HepG2 (cell line): Measurements from ENCODE around the gene MZF1. TPM values are rescaled to one million over a fixed set of nuclear protein-coding genes. Genes with fewer than 3 reads are reported as not detected.

Experiments
- KAT8 ChIP-seq: IDR thresholded peaks from 2 replicates; pipeline ENCODE4 v1.6.1; 2016; ENCODE audit warnings: missing genetic modification reagents, missing compliant biosample characterization
- PBX2 ChIP-seq: IDR thresholded peaks from 2 replicates; pipeline ENCODE4 v1.6.1; 2016; ENCODE audit warnings: control low read depth
- THAP7 ChIP-seq: sonication (generic); formaldehyde crosslinking; IDR thresholded peaks from 2 replicates; pipeline ENCODE4 v1.8.1; 2023; ENCODE audit warnings: mild to moderate bottlenecking, missing genetic modification reagents
- ZFP91 ChIP-seq: sonication (generic); formaldehyde crosslinking; IDR thresholded peaks from 2 replicates; pipeline ENCODE4 v1.9.0; 2022; ENCODE audit warnings: missing genetic modification reagents, mild to moderate bottlenecking, borderline replicate concordance
- ZNF121 ChIP-seq: sonication (generic); formaldehyde crosslinking; IDR thresholded peaks from 2 replicates; pipeline ENCODE4 v1.5.0; 2020; ENCODE audit warnings: mild to moderate bottlenecking, missing genetic modification reagents
- ZNF431 ChIP-seq: sonication (generic); formaldehyde crosslinking; IDR thresholded peaks from 2 replicates; pipeline ENCODE4 v1.9.0; 2022; ENCODE audit warnings: missing genetic modification reagents, low read depth, mild to moderate bottlenecking, borderline replicate concordance
- ZNF512B ChIP-seq: sonication (generic); formaldehyde crosslinking; IDR thresholded peaks from 2 replicates; pipeline ENCODE4 v1.5.1; 2020; ENCODE audit warnings: missing genetic modification reagents, mild to moderate bottlenecking, borderline replicate concordance
- polyA plus RNA-seq, 8 experiments: library from polyadenylated mRNA; depleted of rRNA in 3 of 8; stranded (reverse) in 7 of 8; unstranded in 1 of 8; fragments of >200 nt; fragmentation: Illumina TruSeq in 4 of 8; extraction: Trizol in 4 of 8; gene quantifications; 2 replicates each; pipeline versions ENCODE4 v1.2.1 to v1.2.3, GENCODE V29; 2011 to 2016; ENCODE audit warnings: low read depth in 4 of 8, missing spikeins in 1 of 8, mixed read lengths in 1 of 8; ENCODE audit not compliant: insufficient read depth in 1 of 8
- total RNA-seq, 5 experiments: library from RNA; depleted of rRNA; stranded (reverse); fragments of >200 nt; fragmentation: Illumina TruSeq; extraction: Trizol; gene quantifications; 2 replicates each; pipeline ENCODE4 v1.2.3, GENCODE V29; 2016; ENCODE audit warnings: low read depth in 1 of 5
- TF ChIP-seq, protein P1 (sequence below): sonication (generic); formaldehyde crosslinking; IDR thresholded peaks from 2 replicates; pipeline ENCODE4 v1.5.0; 2020; ENCODE audit warnings: mild to moderate bottlenecking, missing genetic modification reagents, borderline replicate concordance
- TF ChIP-seq, protein P2 (sequence below): sonication (generic); formaldehyde crosslinking; IDR thresholded peaks from one replicate; pipeline ENCODE4 v1.5.1; 2020; ENCODE audit warnings: mild to moderate bottlenecking, missing genetic modification reagents; ENCODE audit errors: not compliant biosample characterization

MZF1 gene
- total and polyA plus RNA-seq, 2 of the 13 experiments (the other 11 are each of a cell fraction or from before 2014, with no cell fraction given) = 3.1 to 8.1 TPM

DNA sequence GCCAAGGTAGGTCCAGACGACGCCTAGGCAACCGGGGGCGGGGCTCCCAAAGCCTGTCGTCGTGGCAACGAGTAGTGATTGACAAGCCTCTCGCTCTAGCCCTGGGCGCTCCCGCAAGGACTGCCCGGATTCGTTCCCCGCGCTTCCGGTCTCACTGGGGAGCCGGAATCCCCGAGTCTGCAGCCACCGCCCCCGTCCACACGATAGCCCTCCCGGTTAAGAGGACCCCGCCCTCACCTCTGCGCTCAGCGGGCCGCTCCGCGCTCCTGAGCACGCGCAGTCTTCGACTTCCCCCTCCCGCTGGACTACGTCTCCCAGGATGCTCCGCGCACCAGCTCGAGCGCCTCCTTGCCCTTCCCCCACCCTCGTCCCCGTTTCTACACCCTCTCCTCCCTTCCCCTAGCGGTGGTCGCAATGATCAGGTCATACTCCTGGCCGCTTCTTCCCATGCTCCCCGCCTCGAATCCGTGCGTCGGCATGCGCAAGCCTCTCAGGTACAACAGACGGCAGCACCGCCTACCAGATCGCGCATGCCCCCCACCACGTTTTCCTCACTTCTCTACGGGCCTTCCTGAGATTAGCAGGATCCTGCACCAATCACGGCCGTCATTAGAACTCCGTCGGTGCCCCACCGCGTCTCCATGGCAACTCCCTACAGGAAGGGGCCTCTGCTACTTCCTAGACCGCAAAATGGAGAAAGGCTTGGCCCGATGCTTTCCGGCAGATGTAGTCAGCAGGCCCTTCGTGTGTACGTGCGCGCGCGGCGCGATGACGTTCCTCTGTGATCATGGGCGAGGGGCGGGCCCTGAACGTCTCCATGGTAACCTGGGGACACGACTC, at the start of gene MZF1 (continued):
- peak; percentile 74 for TF ChIP-seq KAT8 (CRISPR knock-in tag)
- no peak for TF ChIP-seq ZNF431
- no peak for TF ChIP-seq ZNF121 (CRISPR knock-in tag)
- TF ChIP-seq, protein P1, sequence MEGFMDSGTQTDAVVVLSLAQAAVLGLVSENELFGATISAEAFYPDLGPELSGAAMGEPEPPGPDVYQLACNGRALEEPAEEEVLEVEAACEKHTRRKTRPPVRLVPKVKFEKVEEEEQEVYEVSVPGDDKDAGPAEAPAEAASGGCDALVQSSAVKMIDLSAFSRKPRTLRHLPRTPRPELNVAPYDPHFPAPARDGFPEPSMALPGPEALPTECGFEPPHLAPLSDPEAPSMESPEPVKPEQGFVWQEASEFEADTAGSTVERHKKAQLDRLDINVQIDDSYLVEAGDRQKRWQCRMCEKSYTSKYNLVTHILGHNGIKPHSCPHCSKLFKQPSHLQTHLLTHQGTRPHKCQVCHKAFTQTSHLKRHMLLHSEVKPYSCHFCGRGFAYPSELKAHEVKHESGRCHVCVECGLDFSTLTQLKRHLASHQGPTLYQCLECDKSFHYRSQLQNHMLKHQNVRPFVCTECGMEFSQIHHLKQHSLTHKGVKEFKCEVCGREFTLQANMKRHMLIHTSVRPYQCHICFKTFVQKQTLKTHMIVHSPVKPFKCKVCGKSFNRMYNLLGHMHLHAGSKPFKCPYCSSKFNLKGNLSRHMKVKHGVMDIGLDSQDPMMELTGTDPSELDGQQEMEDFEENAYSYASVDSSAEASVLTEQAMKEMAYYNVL = 0 out of 2 replicates have a peak, but pooled peaks have one; percentile 21
- TF ChIP-seq, protein P2, sequence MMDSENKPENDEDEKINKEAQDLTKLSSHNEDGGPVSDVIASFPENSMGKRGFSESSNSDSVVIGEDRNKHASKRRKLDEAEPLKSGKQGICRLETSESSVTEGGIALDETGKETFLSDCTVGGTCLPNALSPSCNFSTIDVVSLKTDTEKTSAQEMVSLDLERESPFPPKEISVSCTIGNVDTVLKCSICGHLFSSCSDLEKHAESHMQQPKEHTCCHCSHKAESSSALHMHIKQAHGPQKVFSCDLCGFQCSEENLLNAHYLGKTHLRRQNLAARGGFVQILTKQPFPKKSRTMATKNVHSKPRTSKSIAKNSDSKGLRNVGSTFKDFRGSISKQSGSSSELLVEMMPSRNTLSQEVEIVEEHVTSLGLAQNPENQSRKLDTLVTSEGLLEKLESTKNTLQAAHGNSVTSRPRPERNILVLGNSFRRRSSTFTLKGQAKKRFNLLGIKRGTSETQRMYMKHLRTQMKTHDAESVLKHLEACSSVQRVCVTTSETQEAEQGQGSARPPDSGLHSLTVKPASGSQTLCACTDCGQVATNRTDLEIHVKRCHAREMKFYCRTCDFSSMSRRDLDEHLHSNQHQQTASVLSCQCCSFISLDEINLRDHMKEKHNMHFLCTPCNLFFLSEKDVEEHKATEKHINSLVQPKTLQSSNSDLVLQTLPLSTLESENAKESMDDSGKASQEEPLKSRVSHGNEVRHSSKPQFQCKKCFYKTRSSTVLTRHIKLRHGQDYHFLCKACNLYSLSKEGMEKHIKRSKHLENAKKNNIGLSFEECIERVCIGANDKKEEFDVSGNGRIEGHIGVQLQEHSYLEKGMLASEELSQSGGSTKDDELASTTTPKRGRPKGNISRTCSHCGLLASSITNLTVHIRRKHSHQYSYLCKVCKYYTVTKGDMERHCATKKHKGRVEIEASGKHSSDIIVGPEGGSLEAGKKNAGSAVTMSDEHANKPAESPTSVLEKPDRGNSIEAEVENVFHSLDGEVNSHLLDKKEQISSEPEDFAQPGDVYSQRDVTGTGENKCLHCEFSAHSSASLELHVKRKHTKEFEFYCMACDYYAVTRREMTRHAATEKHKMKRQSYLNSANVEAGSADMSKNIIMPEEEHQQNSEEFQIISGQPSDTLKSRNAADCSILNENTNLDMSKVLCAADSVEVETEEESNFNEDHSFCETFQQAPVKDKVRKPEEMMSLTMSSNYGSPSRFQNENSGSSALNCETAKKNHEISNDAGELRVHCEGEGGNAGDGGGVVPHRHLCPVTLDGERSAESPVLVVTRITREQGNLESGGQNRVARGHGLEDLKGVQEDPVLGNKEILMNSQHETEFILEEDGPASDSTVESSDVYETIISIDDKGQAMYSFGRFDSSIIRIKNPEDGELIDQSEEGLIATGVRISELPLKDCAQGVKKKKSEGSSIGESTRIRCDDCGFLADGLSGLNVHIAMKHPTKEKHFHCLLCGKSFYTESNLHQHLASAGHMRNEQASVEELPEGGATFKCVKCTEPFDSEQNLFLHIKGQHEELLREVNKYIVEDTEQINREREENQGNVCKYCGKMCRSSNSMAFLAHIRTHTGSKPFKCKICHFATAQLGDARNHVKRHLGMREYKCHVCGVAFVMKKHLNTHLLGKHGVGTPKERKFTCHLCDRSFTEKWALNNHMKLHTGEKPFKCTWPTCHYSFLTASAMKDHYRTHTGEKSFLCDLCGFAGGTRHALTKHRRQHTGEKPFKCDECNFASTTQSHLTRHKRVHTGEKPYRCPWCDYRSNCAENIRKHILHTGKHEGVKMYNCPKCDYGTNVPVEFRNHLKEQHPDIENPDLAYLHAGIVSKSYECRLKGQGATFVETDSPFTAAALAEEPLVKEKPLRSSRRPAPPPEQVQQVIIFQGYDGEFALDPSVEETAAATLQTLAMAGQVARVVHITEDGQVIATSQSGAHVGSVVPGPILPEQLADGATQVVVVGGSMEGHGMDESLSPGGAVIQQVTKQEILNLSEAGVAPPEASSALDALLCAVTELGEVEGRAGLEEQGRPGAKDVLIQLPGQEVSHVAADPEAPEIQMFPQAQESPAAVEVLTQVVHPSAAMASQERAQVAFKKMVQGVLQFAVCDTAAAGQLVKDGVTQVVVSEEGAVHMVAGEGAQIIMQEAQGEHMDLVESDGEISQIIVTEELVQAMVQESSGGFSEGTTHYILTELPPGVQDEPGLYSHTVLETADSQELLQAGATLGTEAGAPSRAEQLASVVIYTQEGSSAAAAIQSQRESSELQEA (CRISPR knock-in tag) = peak; percentile 33
- TF ChIP-seq PBX2 (CRISPR knock-in tag) = peak; percentile 92
- TF ChIP-seq THAP7 = no peak
- peak; percentile 68; the same call in 1 of the 2 replicates for TF ChIP-seq ZNF512B (CRISPR knock-in tag)
- TF ChIP-seq ZFP91 = peak; percentile 94
